CD14-positive monocyte (primary cell): ENCODE results near the gene SLC37A3. TPM values are rescaled to one million over a fixed set of nuclear protein-coding genes. Genes with fewer than 3 reads are reported as not detected.

Source experiments
- DNase-seq, 3 donors: peaks; one replicate each; pipeline ENCODE4 v3.0.0-alpha.2; 2011 to 2022
- H2AFZ ChIP-seq: 2 replicates; pipeline ENCODE4 v1.6.0; 2012; ENCODE audit warnings: mild to moderate bottlenecking, low read depth, low read length, inconsistent platforms; ENCODE audit not compliant: insufficient read depth, poor library complexity, severe bottlenecking
- H3K27ac ChIP-seq, 2 donors: 1 replicate in 1 of 2; 2 replicates in 1 of 2; pipeline ENCODE4 v1.5.1; 2012 to 2013; ENCODE audit warnings: low read length in 2 of 2, control low read depth in 1 of 2, inconsistent platforms in 1 of 2, low read depth in 1 of 2, mild to moderate bottlenecking in 1 of 2
- H3K27me3 ChIP-seq, 2 donors: one replicate each; pipeline versions ENCODE4 v1.6.0 to v1.6.1; 2011 to 2013; ENCODE audit warnings: low read length in 2 of 2; ENCODE audit not compliant: control insufficient read depth in 2 of 2, insufficient read depth in 2 of 2
- H3K36me3 ChIP-seq, 2 donors: replicated peaks in 1 of 2; 1 replicate in 1 of 2; 2 replicates in 1 of 2; pipeline versions ENCODE4 v1.5.1 to v1.6.1; 2012 to 2013; ENCODE audit warnings: low read length in 2 of 2, control low read depth in 1 of 2, inconsistent platforms in 1 of 2, mild to moderate bottlenecking in 1 of 2; ENCODE audit not compliant: insufficient read depth in 2 of 2, control insufficient read depth in 1 of 2
- H3K4me1 ChIP-seq, 2 donors: 1 replicate in 1 of 2; 2 replicates in 1 of 2; pipeline versions ENCODE4 v1.5.1 to v1.6.1; 2012 to 2013; ENCODE audit warnings: low read length in 2 of 2, control low read depth in 1 of 2, inconsistent platforms in 1 of 2, mild to moderate bottlenecking in 1 of 2, moderate library complexity in 1 of 2; ENCODE audit not compliant: insufficient read depth in 2 of 2, control insufficient read depth in 1 of 2
- H3K4me2 ChIP-seq: replicated peaks from 2 replicates; pipeline ENCODE3; 2012; ENCODE audit warnings: low read length, moderate library complexity, mild to moderate bottlenecking; ENCODE audit not compliant: poor library complexity, severe bottlenecking; ENCODE audit errors: extremely low read depth
- H3K4me3 ChIP-seq, 3 experiments: fragments of 200-600 bp in 1 of 3; sonication (generic) in 1 of 3; replicated peaks in 1 of 3; 1 replicate in 2 of 3; 2 replicates in 1 of 3; pipeline ENCODE4 v1.5.1; 2011 to 2013; ENCODE audit warnings: low read length in 3 of 3, mild to moderate bottlenecking in 3 of 3, control low read depth in 2 of 3, low read depth in 2 of 3, inconsistent platforms in 1 of 3, moderate library complexity in 1 of 3
- H3K79me2 ChIP-seq: 2 replicates; pipeline ENCODE4 v1.6.0; 2012; ENCODE audit warnings: mild to moderate bottlenecking, control low read depth, inconsistent platforms, low read length, moderate library complexity; ENCODE audit not compliant: insufficient read depth
- H3K9ac ChIP-seq: 2 replicates; pipeline ENCODE4 v1.6.0; 2017; ENCODE audit warnings: low read length, mild to moderate bottlenecking; ENCODE audit not compliant: insufficient read depth, poor library complexity, severe bottlenecking
- H3K9me3 ChIP-seq, 2 donors: replicated peaks in 1 of 2; 1 replicate in 1 of 2; 2 replicates in 1 of 2; pipeline versions ENCODE4 v1.5.1 to v1.6.1; 2012 to 2013; ENCODE audit warnings: low read length in 2 of 2, control low read depth in 1 of 2; ENCODE audit not compliant: control insufficient read depth in 1 of 2, insufficient read depth in 1 of 2
- H4K20me1 ChIP-seq: 2 replicates; pipeline ENCODE4 v1.6.0; 2012; ENCODE audit warnings: mild to moderate bottlenecking, low read length, control low read depth, moderate library complexity; ENCODE audit not compliant: insufficient read depth
- H3K27ac Mint-ChIP-seq, 7 donors: one replicate each; pipeline ENCODE4 v1.8.0; 2020; ENCODE audit warnings: mild to moderate bottlenecking in 7 of 7, mixed read lengths in 7 of 7, moderate library complexity in 6 of 7, inconsistent platforms in 2 of 7
- H3K27me3 Mint-ChIP-seq, 3 donors: one replicate each; pipeline ENCODE4 v1.8.0; 2021 to 2022; ENCODE audit warnings: low read depth in 3 of 3, mild to moderate bottlenecking in 3 of 3, mixed read lengths in 3 of 3, moderate library complexity in 3 of 3, inconsistent platforms in 1 of 3
- H3K36me3 Mint-ChIP-seq, 2 donors: one replicate each; pipeline ENCODE4 v1.8.0; 2020; ENCODE audit warnings: mixed read lengths in 2 of 2, inconsistent platforms in 1 of 2, mild to moderate bottlenecking in 1 of 2
- H3K4me1 Mint-ChIP-seq: one replicate; pipeline ENCODE4 v1.8.0; 2020; ENCODE audit warnings: mild to moderate bottlenecking, mixed read lengths
- H3K4me3 Mint-ChIP-seq, 2 donors: one replicate each; pipeline ENCODE4 v1.8.0; 2020; ENCODE audit warnings: mild to moderate bottlenecking in 2 of 2, mixed read lengths in 2 of 2, moderate library complexity in 1 of 2
- H3K9me3 Mint-ChIP-seq, 7 donors: one replicate each; pipeline ENCODE4 v1.8.0; 2020 to 2022; ENCODE audit warnings: mixed read lengths in 7 of 7, mild to moderate bottlenecking in 6 of 7, moderate library complexity in 6 of 7, inconsistent platforms in 2 of 7
- WGBS: methylation state at CpG from one replicate; pipeline ENCODE4 v1.1.5; 2013; ENCODE audit warnings: missing lambda C conversion rate; ENCODE audit not compliant: insufficient coverage; 5-methylcytosine and 5-hydroxymethylcytosine counted together
- intact Hi-C, 2 donors: fragments of 100-400 bp; cut with micrococcal nuclease; formaldehyde crosslinking; loops; one replicate each; pipeline versions ENCODE4 v1.15.0 to v1.15.1; 2023
- polyA plus RNA-seq, 3 donors: library from polyadenylated mRNA; depleted of rRNA in 1 of 3; unstranded in 2 of 3; stranded (reverse) in 1 of 3; fragments of 300-500 nt in 2 of 3; fragments of >200 nt in 1 of 3; fragmentation: Illumina TruSeq in 2 of 3; gene quantifications; 1 replicate in 2 of 3; 2 replicates in 1 of 3; pipeline ENCODE4 v1.2.3, GENCODE V29; 2012 to 2021
- TF ChIP-seq, protein P1 (sequence below): fragments of 200-600 bp; IDR thresholded peaks from one replicate; pipeline ENCODE4 v1.8.0; 2022; ENCODE audit warnings: antibody characterized with exemption, mild to moderate bottlenecking

SLC37A3 gene
- polyA plus RNA-seq, 3 donors, result 3.1 to 26.1 (median 5.2) TPM

DNA sequence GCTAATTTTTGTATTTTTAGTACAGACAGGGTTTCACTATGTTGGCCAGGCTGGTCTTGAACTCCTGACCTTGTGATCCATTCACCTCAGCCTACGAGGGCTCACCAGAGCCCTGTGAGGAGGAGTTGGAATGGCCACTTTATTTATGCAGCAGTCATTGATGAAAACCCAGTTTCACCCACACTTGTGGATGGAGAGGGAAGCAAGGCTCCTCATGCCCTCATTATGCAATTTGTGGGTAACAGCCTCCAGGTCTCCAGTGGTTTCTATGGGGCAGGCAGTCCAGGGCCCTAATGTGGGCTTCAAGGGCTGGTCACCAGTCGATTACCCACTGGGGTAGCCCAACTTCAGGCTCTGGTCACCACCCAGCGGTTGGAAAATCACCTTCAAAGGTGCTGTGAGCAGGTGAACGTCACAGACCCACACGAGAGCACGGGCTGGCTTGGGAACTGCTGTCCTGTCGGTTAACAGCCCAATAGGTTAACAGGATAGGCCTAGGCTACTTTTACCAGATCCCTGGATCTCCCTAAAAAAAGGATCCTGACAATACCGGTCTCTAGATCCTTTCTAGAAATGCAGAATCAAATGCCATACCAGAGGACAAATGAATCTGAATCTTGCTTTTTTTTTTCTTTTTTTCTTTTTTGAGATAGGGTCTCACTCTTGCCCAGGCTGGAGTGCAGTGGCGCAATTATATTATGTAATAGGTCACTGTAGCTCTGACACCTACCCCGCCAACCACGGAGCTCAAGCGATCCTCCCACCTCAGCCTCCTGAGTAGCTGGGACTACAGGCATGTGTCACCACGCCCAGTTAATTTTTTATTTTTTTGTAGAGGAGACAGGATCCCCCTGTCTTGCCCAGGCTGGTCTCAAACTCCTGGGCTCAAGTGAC is 97.8 kb downstream of the SLC37A3 start:
- Histone ChIP-seq H2AFZ (no peak overlapping the region), H3K4me2 (no peak overlapping the region), H3K36me3 (no peaks in the 10 kb centered on the region), H3K79me2 (no peaks in the 10 kb centered on the region), H3K9ac (no peak overlapping the region), H3K27me3 (no peaks in the 10 kb centered on the region), H4K20me1 (no peaks in the 10 kb centered on the region), H3K4me1 (peaks cover 38 to 46% of the 10 kb centered on the region in 2 donors), H3K27ac (no peak overlapping the region), H3K9me3 (no peaks in the 10 kb centered on the region), H3K4me3 (no peak overlapping the region)
- no peak for DNase-seq
- peaks cover 0 to 3% (median under 1%) of the 10 kb centered on the region in 3 donors for H3K27me3 Mint-ChIP-seq
- peaks cover 50% of the 10 kb centered on the region for H3K4me1 Mint-ChIP-seq
- H3K9me3 Mint-ChIP-seq, result no peaks in the 10 kb centered on the region
- intact Hi-C loops, result loop anchor here in 1 of 2 donors (5.0 kb wide), 1 partner anchor 48 kb away; no protein-coding TSS in a partner anchor
- H3K36me3 Mint-ChIP-seq, result peaks cover 3 to 7% of the 10 kb centered on the region in 2 donors
- 86% methylated on average over 7 of the region's 13 CpGs for WGBS
- peak overlapping the region in 1 of 7 donors; percentile 24 for H3K27ac Mint-ChIP-seq
- TF ChIP-seq, protein P1, sequence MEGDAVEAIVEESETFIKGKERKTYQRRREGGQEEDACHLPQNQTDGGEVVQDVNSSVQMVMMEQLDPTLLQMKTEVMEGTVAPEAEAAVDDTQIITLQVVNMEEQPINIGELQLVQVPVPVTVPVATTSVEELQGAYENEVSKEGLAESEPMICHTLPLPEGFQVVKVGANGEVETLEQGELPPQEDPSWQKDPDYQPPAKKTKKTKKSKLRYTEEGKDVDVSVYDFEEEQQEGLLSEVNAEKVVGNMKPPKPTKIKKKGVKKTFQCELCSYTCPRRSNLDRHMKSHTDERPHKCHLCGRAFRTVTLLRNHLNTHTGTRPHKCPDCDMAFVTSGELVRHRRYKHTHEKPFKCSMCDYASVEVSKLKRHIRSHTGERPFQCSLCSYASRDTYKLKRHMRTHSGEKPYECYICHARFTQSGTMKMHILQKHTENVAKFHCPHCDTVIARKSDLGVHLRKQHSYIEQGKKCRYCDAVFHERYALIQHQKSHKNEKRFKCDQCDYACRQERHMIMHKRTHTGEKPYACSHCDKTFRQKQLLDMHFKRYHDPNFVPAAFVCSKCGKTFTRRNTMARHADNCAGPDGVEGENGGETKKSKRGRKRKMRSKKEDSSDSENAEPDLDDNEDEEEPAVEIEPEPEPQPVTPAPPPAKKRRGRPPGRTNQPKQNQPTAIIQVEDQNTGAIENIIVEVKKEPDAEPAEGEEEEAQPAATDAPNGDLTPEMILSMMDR, result no peak
- H3K4me3 Mint-ChIP-seq, result no peak overlapping the region

DNA sequence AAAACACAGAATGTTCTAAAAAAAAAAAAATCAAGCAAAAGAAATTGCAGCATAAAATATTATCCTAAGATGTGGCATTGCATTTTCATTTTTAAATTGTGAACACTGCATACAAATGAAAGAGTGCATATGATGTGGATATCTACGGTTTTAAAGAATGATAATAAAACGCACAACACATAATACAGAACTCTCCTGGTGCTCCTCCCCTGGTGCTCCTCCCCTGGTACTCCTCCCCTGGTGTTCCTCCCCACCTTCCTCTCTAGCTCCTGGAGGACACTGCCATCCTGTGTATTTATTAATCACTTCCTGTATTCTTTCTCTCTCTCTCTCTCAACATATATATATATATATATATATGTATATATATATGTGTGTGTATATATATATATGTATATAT is 100.1 kb downstream of the SLC37A3 start:
- Histone ChIP-seq H3K79me2 (no peaks in the 10 kb centered on the region), H3K27me3 (no peaks in the 10 kb centered on the region), H4K20me1 (no peaks in the 10 kb centered on the region), H3K36me3 (no peaks in the 10 kb centered on the region), H3K4me2 (no peak overlapping the region), H3K4me3 (no peak overlapping the region), H3K27ac (no peak overlapping the region), H3K4me1 (peaks cover 21 to 31% of the 10 kb centered on the region in 2 donors), H3K9ac (no peak overlapping the region), H3K9me3 (no peaks in the 10 kb centered on the region), H2AFZ (no peak overlapping the region)
- Mint-ChIP-seq H3K27ac (no peak overlapping the region), H3K9me3 (no peaks in the 10 kb centered on the region), H3K4me3 (no peak overlapping the region), H3K27me3 (peaks cover 0 to 3% (median 1%) of the 10 kb centered on the region in 3 donors), H3K36me3 (peaks cover 3 to 7% of the 10 kb centered on the region in 2 donors), H3K4me1 (peaks cover 37% of the 10 kb centered on the region)
- intact Hi-C loops, result no loop called here
- TF ChIP-seq, protein P1, result no peak
- WGBS, result no CpG with 5 or more reads among the region's 2 CpGs
- no peak for DNase-seq
